ENCODE results near the gene CCDC190.

Gene CCDC190

GRCh38 chr1:162905174-162906158 is 44.5 kb upstream of the CCDC190 start:
- no peak for DNase-seq

GRCh38 chr1:162904579-162904978 is 43.6 kb upstream of the CCDC190 start:
- Histone ChIP-seq H3K27me3 (ENCODE audit: insufficient read depth, low read depth, severe bottlenecking) (no peaks in the 10 kb centered on the region), H3K9me3 (ENCODE audit: severe bottlenecking) (no peaks in the 10 kb centered on the region), H3K27ac (no peak overlapping the region), H3K4me3 (ENCODE audit: low read depth, low read length) (no peak overlapping the region), H3K36me3 (no peaks in the 10 kb centered on the region)
- no peak for DNase-seq
- no peak for TF ChIP-seq CTCF (IDR thresholded peaks at IDR 0.05; ENCODE audit: low read depth, low read length)

More at GRCh38 chr1:162905174-162906158, 44.5 kb upstream of the CCDC190 start:
- no peak overlapping the region for H3K4me3 ChIP-seq (ENCODE audit: low read depth, low read length)
- no peaks in the 10 kb centered on the region for H3K36me3 ChIP-seq
- no peak for TF ChIP-seq CTCF (IDR thresholded peaks at IDR 0.05; ENCODE audit: low read depth, low read length)
- H3K27me3 ChIP-seq (ENCODE audit: insufficient read depth, low read depth, severe bottlenecking), result no peaks in the 10 kb centered on the region
- no peak overlapping the region for H3K27ac ChIP-seq
- no peaks in the 10 kb centered on the region for H3K9me3 ChIP-seq (ENCODE audit: severe bottlenecking)

- DNase-seq, result no peak
- no peak for TF ChIP-seq CTCF (IDR thresholded peaks at IDR 0.05; ENCODE audit: low read depth, low read length)
- Histone ChIP-seq H3K9me3 (ENCODE audit: severe bottlenecking) (no peaks in the 10 kb centered on the region), H3K4me3 (ENCODE audit: low read depth, low read length) (no peak overlapping the region), H3K27ac (no peak overlapping the region), H3K27me3 (ENCODE audit: insufficient read depth, low read depth, severe bottlenecking) (no peaks in the 10 kb centered on the region), H3K36me3 (no peaks in the 10 kb centered on the region)
Observed at GRCh38 chr1:162904023-162904422, 43.0 kb upstream of the CCDC190 start.

- peak; percentile 78 for DNase-seq
- H3K36me3 ChIP-seq, result no peaks in the 10 kb centered on the region
- no peaks in the 10 kb centered on the region for H3K9me3 ChIP-seq (ENCODE audit: severe bottlenecking)
- H3K27me3 ChIP-seq (ENCODE audit: insufficient read depth, low read depth, severe bottlenecking), result no peaks in the 10 kb centered on the region
- no peak for TF ChIP-seq CTCF (IDR thresholded peaks at IDR 0.05; ENCODE audit: low read depth, low read length)
- H3K4me3 ChIP-seq (ENCODE audit: low read depth, low read length), result no peak overlapping the region
- H3K27ac ChIP-seq, result peak overlapping the region; percentile 1
Observed at GRCh38 chr1:162903246-162903645, 42.3 kb upstream of the CCDC190 start.

- H3K27ac ChIP-seq, result no peak overlapping the region; the same call in 1 of the 2 replicates
- H3K9me3 ChIP-seq (ENCODE audit: severe bottlenecking), result no peaks in the 10 kb centered on the region
- H3K27me3 ChIP-seq (ENCODE audit: insufficient read depth, low read depth, severe bottlenecking), result no peaks in the 10 kb centered on the region
- H3K4me3 ChIP-seq (ENCODE audit: low read depth, low read length), result no peak overlapping the region
- H3K36me3 ChIP-seq, result no peaks in the 10 kb centered on the region
- no peak for TF ChIP-seq CTCF (IDR thresholded peaks at IDR 0.05; ENCODE audit: low read depth, low read length)
- DNase-seq, result no peak
Observed at GRCh38 chr1:162902416-162902815, 41.4 kb upstream of the CCDC190 start.
